ENCODE results near the gene SET.

- no peak for TF ChIP-seq CTCF (IDR thresholded peaks at IDR 0.05)
- TF ChIP-seq EZH2 (IDR thresholded peaks at IDR 0.05; ENCODE audit: borderline replicate concordance, insufficient read depth, low read depth, low read length, poor library complexity, severe bottlenecking), result no peak
Measured at GRCh38 chr9:128657344-128657704, 31.7 kb upstream of the SET start.

Measured in B cell (primary cell).